ENCODE measurements around the gene TNK2. TPM values are rescaled to one million over a fixed set of nuclear protein-coding genes. Genes with fewer than 3 reads are reported as not detected.

TNK2 gene
- total and polyA plus RNA-seq, 2 of the 8 experiments (the other 6 are each of a cell fraction or from before 2014, with no cell fraction given) = 10.4 to 33.9 TPM

GRCh38 chr3:195865752-195866151 lies 42.6 kb downstream of the TNK2 start:
- Histone ChIP-seq H3K4me3 (ENCODE audit: extremely low read depth in 1 of 4, insufficient read depth in 2 of 4, low read depth in 3 of 4, low read length in 4 of 4) (no peak overlapping the region), H3K79me1 (ENCODE audit: low read depth, low read length) (no peaks in the 10 kb centered on the region), H4K91ac (replicated peaks; ENCODE audit: insufficient read length, low read length) (no peak overlapping the region), H2BK12ac (ENCODE audit: low read depth, low read length) (no peak overlapping the region), H3K14ac (ENCODE audit: insufficient read length) (no peak overlapping the region), H3K23me2 (ENCODE audit: low read depth, low read length) (no peaks in the 10 kb centered on the region), H3K27ac (ENCODE audit: low read depth, low read length) (no peak overlapping the region), H2BK15ac (ENCODE audit: low read length) (no peak overlapping the region), H2BK120ac (replicated peaks; ENCODE audit: low read depth, low read length) (no peak overlapping the region), H3K18ac (ENCODE audit: extremely low read depth, low read length) (no peak overlapping the region), H4K20me1 (replicated peaks in 1 of 2; ENCODE audit: control insufficient read depth in 1 of 2, insufficient read depth in 2 of 2, low read length in 2 of 2) (no peaks in the 10 kb centered on the region), H3K56ac (replicated peaks; ENCODE audit: insufficient read length, low read depth, low read length) (no peak overlapping the region), H3K9ac (replicated peaks in 1 of 4; ENCODE audit: extremely low read depth in 1 of 4, low read depth in 3 of 4, low read length in 3 of 4) (no peak overlapping the region), H4K8ac (ENCODE audit: extremely low read depth, insufficient read depth, low read length) (no peak overlapping the region), H3K36me3 (ENCODE audit: control insufficient read depth in 2 of 4, insufficient read depth in 4 of 4, low read length in 3 of 4) (peaks cover 0 to 16% (median 0%) of the 10 kb centered on the region in 4 experiments; a peak in 4 of 8 replicates), H2AFZ (ENCODE audit: low read length) (no peak overlapping the region), H3K9me3 (ENCODE audit: insufficient read depth in 2 of 2, low read depth in 1 of 2, low read length in 1 of 2) (no peaks in the 10 kb centered on the region), H3K27me3 (replicated peaks in 1 of 4; ENCODE audit: control insufficient read depth in 3 of 4, extremely low read depth in 1 of 4, insufficient read depth in 3 of 4, low read length in 3 of 4) (no peaks in the 10 kb centered on the region), H4K5ac (ENCODE audit: insufficient read length, low read depth, low read length) (no peak overlapping the region), H3K4me1 (replicated peaks in 1 of 4; ENCODE audit: control insufficient read depth in 3 of 4, insufficient read depth in 4 of 4, low read length in 3 of 4) (no peaks in the 10 kb centered on the region), H2BK5ac (ENCODE audit: low read depth, low read length) (no peak overlapping the region), H3K23ac (ENCODE audit: insufficient read length) (no peak overlapping the region), H3K4ac (replicated peaks; ENCODE audit: insufficient read length, low read depth, low read length) (no peak overlapping the region), H2AK5ac (ENCODE audit: low read depth, low read length) (no peak overlapping the region), H3K4me2 (ENCODE audit: insufficient read depth in 1 of 2, low read depth in 2 of 2, low read length in 2 of 2) (no peak overlapping the region), H2BK20ac (ENCODE audit: low read length) (no peak overlapping the region), H3K79me2 (ENCODE audit: control insufficient read depth in 1 of 2, insufficient read depth in 2 of 2, low read length in 2 of 2) (no peaks in the 10 kb centered on the region)
- DNase-seq (ENCODE audit: low read depth in 1 of 2, low spot score in 2 of 2) (no peak), FAIRE-seq (no peak)
- ChIA-PET CTCF (ENCODE audit: partially characterized antibody) (interaction anchor here (1.1 to 8.8 kb wide), 2 partner anchors 26 to 49 kb away, joined by 3 to 95 read pairs; no protein-coding TSS in a partner anchor), POLR2A (ENCODE audit: partially characterized antibody) (no interaction called here)
- WGBS, 2 experiments (ENCODE audit: extremely low coverage in 1 of 2, insufficient coverage in 1 of 2, insufficient read length in 1 of 2, insufficient replicate concordance in 2 of 2, low coverage in 1 of 2, low lambda C conversion rate in 2 of 2, missing lambda C conversion rate in 1 of 2) = 90% methylated on average over 15 of the region's 15 CpGs; no CpG with 5 or more reads in 1 of the 2 experiments
- TF ChIP-seq NRF1 (IDR thresholded peaks at IDR 0.05; ENCODE audit: low read depth, low read length) = no peak
- no peak for TF ChIP-seq MAFK (IDR thresholded peaks at IDR 0.05; ENCODE audit: low read depth, low read length)
- no peak for TF ChIP-seq KDM4A (IDR thresholded peaks at IDR 0.05; ENCODE audit: low read depth, low read length, severe bottlenecking)
- no peak for TF ChIP-seq SP2 (IDR thresholded peaks at IDR 0.05; ENCODE audit: low read length)
- TF ChIP-seq POLR2AphosphoS5 (IDR thresholded peaks at IDR 0.05; ENCODE audit: low read depth, low read length) = no peak
- TF ChIP-seq YY1 (IDR thresholded peaks at IDR 0.05; ENCODE audit: low read depth, low read length) = no peak
- TF ChIP-seq RXRA (IDR thresholded peaks at IDR 0.05; ENCODE audit: insufficient read depth, low read depth, low read length) = no peak
- no peak for TF ChIP-seq ATF3 (IDR thresholded peaks at IDR 0.05; ENCODE audit: insufficient read depth, low read depth, low read length)
- no peak for TF ChIP-seq HDAC6 (IDR thresholded peaks at IDR 0.05; ENCODE audit: low read depth, low read length)
- TF ChIP-seq SIX5 (IDR thresholded peaks at IDR 0.05; ENCODE audit: low read depth, low read length) = no peak
- TF ChIP-seq JUN (IDR thresholded peaks at IDR 0.05; ENCODE audit: low read depth, low read length) = no peak
- TF ChIP-seq TCF12 (IDR thresholded peaks at IDR 0.05; ENCODE audit: low read depth, low read length) = no peak
